Measurements from ENCODE around the gene MTFR2.
"Not testable (repeated sequence)": the region's sequence is repeated elsewhere in the genome, so short reads cannot be mapped to it uniquely, and the experiment has no call there.

MTFR2 gene

DNA sequence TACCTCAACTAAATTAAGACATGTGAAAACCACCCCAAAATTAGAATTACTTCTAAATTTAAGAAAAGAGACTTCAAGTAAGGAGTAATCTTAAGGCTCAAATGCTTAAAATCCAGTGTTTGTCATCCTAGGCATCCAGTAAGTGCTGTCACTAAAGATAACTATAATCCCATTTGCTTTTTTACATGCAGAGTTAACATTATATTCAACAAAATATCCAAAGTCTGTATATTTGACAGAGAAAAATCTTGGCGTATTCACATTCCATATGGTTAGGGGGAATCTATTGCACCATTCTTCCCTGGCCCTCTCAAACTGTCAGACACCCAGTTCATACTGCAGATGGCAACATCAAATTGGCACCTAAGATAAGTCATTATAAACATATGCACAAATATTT is 17.4 kb downstream of the MTFR2 start:
- DNase-seq, result no peak

DNA sequence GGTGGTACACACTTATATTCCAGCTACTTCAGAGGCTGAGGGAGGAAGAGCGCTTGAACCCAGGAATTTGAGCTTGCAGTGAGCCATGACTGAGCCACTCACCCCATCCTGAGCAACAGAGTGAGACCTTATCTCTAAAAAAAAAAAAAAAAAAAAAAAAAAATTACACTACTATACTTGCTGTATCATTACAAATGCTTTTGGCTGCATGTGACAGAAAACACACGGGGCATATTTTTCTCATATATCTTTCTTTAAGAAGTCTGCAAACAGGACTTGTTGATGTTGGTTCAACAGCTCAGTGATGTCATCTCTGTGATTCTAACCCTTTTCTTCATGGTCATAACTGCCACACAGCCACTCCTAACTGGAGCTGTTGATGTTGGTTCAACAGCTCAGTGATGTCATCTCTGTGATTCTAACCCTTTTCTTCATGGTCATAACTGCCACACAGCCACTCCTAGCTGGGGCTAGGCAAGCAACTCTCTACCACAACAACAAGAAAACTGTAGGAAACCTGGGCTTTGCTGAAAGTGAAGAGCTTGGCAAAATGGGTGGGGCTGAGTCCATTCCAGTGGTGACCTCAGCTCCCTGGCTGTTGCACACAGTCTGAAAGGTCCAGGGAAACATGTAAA is 19.8 kb downstream of the MTFR2 start:
- DNase-seq, result no peak

DNA sequence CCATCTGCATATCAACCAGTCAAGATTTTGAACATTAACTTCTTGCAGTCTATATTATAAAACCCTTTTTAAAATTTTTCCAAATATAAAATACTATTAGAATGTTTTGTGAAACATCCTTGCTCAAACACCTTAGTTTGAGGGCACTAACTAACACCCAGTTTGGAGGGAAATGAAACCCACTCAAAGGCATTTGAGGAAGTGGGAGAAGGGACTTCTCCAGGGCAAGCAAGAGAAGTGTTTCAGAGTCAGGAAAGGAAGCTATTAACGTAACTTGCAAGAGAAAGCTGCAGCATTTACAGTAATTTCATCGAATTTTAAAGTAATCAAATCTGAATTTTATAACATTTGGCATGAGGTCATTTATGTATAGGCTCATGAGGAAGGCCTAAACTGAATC is 21.3 kb downstream of the MTFR2 start:
- no peak for DNase-seq

DNA sequence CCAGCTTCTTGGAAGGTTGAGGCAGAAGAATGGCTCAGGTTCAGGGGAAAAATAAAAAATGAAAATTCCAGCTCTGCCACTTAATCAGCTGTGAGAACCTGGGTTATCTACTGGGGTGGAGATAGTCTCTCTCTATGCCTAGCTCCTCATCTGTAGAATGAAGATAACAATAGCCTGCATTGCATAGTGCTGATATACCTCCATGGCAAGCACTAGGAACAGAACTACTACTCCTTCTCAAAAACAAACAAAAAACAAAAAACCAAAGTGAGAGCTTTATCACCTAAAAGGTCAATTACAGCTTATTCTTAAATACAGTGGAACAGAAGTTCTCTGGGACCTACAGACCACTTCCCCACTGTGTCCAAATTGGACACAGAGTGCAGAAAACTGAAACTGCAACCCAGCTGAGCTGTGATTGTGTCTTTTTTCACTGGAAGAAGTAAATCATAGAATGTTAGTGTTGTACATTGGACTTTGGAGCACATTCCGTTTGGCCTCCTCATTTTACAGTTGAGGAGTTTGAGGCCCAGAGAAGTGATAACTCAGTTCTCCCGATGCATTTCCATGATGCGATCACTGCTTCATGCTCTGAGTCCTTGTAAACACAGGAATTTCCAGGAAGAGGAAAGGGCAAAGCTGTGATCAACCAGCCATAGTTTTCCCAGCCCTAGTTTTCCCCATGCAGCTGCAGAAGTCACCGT is 23.3 kb downstream of the MTFR2 start:
- DNase-seq, result peak; percentile 45

DNA sequence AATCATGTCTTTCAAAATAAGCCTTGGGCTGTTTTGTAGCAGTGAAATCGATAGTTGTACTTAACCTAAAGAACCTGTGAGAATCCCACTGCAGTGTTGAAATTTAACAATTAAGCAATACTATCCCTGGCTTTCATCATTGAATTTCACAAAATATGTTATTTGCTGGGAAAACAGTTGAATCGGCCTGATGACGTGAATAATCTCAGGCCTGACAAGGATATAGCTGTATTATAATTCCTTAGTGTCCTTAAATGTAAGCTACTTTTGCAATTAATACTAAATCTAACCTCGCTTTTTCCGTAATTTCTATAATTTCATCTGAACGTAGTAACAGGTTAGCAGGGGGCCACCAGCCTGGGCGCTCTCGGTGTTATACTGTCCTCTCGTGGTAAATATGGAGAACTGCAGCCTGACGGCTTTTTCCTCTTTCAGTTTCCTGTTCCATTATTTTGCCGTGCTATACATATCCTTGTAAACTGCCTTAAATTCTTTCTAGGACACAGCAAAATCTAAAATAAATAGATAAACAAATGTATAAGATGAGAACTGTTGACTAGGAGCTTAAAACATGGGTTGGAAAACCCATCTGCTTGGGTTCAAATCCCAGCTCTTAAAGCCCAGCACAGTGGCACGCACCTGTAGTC is 24.0 kb downstream of the MTFR2 start:
- DNase-seq, result peak; percentile 63

DNA sequence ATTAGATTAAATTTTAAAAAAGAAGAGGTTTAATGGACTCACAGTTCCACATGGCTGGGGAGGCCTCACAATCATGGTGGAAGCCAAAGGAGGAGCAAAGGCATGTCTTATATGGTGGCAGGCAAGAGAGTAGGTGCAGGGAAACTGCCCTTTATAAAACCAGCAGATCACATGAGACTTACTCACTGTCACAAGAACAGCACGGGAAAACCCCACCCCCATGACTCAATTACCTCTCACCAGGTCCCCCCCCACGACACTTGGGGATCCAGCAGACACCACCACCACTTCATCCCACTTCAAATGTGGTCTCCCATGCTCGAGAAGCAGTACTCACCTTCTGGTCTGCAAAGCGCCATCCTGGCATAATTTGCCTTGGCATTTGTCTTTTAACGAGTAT is 24.6 kb downstream of the MTFR2 start:
- DNase-seq, result no peak

DNA sequence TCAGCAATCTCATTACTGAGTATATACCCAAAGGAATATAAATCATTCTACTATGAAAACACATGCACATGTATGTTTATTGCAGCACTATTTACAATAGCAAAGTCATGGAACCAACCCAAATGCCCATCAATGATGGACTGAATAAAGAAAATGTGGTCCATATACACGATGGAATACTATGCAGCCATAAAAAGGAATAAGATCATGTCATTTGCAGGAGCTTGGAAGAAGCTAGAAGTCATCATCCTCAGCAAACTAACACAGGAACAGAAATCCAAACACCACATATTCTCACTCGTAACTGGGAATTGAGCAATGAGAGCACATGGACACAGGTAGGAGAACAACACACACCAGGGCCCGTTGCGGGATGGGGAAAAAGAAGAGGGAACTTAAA is 25.1 kb downstream of the MTFR2 start:
- DNase-seq, result not testable (repeated sequence)

DNA sequence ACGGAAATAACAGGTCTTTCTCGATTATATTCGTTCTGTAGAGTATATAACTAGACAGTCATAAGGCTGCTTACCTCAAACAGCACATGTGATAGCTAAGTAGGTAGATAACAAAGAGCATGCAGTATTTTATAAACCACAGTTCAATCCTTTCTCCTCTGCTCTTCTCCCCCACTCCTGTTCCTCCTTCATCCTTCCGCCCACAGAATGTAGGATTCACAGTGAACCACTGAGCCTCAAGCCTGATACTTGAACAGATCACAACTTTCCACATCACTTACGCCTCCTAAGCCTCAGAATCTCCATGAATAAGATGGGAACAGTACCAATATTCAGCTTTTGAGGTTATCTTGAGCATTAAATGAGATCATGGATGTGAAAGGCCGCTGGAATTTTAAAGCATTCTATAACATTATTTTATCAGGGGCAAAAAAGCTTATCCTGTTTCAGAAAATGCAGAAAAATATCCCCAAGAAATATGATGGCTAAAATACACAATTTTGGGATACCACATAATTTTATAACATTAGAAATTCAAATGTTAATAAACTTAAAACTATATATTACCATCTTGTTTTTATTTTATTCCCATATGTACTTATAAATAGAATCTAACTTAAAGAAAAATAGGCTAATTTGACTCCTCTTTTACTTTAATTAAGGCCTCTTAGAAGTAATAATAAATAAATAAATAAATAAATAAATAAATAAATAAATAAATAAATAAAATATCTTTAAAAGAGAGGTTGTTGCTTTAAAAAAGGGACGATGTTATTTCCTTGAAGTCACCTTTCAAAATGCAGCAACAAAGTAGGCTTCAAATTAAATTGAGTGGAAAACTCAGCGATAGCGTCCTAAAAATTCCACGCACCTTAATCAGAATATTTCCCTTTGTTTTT is 33.4 kb downstream of the MTFR2 start:
- no peak for DNase-seq

DNA sequence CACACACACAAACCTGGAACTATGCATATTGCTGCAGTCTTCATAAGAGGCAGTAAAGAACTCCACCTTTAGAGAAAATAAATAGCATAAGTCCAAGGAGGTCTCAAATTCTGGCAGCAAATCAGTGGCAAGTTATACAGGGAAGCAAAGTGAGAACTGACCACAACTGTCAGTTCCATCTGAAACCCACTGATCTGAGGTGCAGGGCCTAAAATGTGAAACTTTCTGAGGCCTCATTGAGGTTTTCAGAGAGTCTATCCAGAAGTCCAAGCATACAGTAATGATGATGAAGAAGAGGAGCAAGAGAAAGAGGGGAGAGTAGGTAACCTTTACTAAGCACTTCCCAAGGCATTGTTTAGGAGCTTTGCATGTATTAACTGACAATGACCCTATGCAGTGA is 36.3 kb downstream of the MTFR2 start:
- DNase-seq, result no peak

DNA sequence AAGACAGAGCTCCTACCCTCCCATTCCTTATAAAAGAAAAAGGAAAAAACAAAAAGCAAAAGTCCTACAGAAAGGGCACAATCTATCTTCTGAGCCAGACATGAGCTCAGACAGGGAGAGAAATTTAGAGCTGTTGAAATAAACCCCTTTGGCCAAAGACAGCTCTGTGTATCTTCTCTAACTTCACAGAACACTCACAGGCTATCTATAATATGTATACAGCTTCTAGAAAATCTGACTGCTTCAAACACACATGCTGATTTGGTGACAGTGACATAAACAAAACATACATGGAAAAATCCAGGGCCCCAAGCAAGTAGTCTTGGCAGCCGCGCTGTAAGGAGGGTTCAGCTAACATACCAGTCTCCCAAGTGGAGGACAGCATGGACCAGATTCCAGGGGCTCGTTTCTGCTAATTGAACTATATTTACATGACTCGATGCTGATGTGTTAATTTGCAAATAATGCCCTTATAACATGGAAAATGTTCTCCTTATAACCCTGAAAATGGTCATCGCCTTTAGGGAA is 37.0 kb downstream of the MTFR2 start:
- DNase-seq, result no peak

DNA sequence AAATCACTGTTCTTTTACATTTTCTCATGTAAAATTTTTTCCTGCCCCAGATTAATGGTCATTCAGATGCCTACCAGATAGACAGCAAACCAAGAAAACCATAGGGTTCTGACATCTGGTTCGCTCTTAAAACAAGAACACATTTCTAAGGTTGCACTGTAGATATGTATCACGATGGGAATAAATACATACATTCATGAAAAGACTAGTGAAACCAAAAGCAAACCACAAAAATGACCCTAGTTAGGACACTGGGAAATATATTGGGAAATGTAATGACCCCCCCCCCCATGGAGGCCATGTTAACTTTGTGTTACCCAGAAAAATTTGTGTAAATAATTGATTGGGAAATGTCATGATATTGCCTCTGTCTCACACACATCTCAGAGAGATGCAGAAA is 37.5 kb downstream of the MTFR2 start:
- no peak for DNase-seq

DNA sequence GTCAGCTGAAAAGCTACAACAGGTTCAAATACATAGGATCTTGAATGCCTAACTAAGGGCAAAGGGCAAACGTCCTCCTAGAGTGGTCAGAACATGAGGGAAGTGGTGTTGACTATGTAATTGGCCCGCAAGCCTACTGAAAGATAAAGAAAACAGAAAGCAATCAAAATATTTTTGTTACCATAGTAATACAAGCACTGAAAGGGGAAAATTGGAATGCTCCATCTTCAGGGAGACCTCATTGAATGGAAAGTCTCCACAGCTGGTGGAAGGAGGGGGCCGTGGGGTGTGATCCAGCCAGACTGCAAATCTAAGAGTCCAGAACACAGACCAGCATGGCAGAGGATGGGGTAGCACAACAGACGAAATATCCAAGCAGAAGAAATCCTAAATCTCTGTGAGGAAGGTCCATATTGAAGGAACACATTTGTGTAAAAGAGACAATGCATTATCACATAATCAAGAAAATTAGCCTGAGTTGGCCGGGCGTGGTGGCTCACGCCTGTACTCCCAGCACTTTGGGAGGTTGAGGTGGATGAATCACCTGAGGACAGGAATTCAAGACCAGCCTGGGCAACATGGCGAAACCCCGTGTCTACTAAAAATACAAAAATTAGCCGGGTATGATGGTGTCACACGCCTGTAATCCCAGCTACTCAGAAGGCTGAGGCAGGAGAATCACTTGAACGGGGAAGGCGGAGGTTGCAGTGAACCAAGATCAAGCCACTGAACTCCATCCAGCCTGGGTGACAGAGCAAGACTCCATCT is 39.5 kb downstream of the MTFR2 start:
- no peak for DNase-seq

DNA sequence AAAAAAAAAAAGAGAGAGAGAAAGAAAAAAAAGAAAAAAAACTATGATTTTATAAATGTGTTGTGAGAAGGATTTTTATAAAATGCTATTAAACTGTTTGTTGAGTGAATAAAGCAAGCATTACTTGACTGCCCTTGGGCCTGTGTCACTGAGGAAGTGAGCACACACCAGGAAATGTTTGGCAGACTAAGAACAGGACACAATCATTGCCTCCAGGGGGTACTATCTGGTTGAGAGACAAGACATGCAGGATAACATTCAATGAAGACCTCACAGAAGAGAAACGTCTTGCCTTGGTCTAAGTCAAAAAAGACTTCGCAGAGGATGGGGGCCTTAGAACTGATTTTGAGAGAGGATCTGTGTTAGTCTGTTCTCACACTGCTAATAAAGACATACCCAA is 40.6 kb downstream of the MTFR2 start:
- no peak for DNase-seq

DNA sequence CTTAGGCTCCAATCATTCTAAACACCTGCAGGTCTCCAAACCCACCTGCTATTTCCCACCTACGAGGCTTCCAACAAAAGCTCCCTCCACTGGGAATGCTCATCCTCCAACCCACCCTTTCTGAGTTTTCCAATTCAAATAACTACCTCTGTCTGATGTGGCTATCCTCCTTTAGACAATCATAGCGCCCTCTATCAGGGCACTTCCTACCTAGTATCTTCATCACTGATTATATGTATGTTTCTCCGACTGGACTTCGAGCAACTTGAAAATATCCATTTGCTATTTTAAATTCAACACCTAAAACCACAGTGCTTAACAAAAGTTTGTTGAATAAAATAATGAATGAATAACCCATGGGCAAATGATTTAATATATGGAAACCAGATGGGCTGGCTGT is 41.3 kb downstream of the MTFR2 start:
- no peak for DNase-seq

DNA sequence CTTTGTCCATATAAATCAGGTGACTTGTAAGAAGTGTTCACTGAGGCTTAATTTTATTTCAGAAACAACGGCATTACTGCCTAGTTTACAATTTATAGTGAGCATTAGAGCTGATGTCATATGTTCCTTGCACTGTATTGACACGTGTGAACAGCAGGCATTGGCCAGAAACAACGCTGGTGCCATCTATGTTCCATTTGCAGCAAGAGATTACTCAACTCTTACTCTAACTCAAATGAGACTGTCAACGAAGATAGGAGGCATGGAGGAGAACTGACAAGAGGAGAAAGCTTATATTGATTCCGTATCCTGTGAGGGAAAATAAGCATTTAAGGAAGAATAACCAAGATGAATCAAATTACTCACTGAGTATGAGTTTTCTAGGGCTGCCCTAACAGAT is 48.4 kb downstream of the MTFR2 start:
- no peak for DNase-seq

DNA sequence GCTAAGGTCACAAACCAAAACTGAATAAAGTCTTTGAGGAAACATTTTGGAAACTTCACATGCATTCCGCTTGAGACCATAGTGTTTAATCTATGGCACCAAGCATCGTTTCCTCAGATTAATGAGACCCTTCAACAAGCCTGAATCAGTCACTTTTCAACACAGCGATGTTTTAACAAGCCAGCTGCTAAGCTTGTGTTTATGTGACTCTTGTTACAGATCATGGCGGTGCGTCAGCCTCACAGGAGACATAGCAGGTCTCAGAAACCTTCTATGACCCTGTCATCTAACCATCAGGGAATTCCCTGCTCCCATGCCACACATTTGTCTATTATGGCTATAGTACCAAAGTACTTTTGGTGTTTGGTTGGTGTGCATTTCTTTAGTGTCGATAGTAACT is 57.2 kb downstream of the MTFR2 start:
- DNase-seq, result no peak

DNA sequence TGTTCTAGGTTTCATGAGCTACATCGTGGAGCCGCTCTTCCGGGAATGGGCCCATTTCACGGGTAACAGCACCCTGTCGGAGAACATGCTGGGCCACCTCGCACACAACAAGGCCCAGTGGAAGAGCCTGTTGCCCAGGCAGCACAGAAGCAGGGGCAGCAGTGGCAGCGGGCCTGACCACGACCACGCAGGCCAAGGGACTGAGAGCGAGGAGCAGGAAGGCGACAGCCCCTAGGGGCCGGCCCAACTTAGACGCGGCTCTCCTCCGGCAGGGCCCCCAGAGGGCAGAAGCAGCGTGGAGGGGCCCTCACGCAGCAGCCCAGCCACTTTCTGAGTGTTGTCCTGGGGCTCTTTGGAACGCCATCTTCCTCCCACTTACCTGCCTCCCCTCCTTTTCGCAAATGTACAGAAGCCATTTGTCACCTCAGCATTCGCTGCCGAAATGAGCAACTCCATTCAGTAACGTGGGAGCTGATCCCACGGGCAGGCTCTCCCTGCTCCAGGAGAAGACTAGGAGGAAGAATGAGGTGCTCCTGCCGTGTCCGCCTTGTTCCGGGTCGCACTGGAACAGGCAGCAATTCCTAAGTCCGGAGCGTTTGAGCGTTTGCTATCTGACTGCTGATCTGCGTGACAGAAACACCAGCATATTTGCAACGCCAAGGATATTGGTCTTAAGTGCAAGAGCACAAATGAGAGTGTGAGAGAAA is 58.4 kb downstream of the MTFR2 start:
- DNase-seq, result no peak

DNA sequence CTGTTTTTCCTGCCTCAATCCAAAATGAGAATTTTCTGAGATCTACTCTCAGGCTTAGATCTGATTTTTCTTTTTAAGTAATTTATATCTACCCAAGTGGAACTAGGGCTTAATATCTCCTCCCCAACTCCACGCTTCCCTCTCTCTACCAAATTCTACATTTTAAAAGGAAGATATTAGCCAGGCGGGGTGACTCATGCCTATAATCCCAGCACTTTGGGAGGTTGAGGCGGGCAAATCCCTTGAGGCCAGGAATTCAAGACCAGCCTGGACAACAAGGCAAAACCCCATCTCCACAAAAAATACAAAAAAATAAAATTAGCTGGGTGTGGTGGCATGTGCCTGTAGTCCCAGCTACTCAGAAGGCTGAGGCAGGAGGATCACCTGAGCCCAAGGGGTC is 61.0 kb downstream of the MTFR2 start:
- DNase-seq, result no peak

DNA sequence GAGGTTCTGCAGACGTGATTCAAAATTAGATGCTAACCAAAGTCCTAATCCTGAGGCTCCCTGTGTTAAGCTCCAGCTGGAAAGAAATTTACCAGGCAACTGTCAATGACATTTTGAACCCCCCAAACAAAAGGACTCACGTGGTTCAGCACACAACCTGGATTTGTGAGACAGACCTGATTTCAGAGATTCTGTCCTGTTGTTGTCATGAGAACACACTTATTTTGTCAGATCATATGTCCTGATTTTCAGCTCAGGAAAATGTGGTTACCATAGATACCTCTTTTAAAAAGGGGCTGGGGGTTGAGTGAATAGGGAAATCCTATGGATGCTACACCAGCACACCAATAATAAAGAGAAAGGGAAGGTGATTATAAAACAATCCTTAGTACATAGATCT is 61.6 kb downstream of the MTFR2 start:
- no peak for DNase-seq

DNA sequence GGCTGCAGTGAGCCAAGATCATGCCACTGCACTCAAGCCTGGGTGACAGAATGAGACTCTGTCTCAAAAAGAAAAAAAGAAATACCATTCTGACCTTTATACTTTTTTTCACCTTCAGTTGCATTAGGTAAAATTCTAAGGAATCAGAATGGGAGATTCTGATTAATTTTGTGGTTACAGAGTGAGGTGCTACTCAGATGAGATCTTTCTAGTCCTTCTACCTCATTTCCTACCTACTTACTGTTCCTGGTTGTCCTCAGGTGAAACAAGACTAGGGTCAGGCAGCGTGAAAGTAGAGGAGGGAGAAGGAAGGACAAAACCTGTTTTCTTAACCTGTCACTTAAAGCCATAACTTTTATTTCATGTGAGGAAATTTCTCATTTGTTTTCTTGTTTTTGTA is 63.7 kb downstream of the MTFR2 start:
- DNase-seq, result no peak

DNA sequence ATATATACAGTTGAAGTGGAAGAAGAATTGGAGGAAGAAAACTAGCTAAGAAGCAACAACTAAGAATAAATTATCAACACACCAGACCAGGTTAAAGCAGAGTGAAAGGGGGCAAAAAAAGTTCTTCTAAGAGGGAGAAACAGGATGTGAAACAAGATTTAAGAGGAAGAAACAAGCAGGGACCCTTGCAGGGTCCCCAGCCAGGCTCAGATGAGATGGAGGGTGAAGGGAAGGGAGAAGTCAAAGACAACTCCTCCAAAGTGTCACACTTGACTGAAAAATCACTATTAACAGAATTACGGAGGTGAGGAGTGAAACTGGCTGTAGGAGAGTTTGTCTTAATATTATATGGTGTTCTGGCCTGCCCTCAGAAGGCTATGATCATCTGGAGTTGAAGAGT is 65.4 kb downstream of the MTFR2 start:
- DNase-seq, result no peak

DNA sequence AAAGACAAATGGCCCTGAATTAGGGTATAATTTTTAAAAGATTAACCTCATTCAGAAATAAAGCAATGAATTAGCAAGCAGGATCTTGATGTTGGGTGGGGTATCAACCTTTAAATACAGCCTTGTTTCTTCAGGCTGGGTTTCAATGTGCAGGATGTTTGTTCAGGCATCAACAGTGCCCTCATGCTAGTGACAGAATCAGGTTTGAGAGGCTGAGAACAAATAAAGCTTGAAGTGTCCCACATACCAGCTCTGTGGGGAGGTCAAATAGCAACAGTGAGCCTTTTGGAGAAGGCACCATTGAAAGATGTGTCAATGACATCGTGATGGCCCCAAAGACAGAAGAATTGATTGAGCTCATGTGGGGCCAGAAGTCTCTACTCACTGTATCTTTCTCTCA is 68.2 kb downstream of the MTFR2 start:
- DNase-seq, result no peak

Measured in KG1 (cell line).